ENCODE measurements around the gene RANBP1. TPM values are rescaled to one million over a fixed set of nuclear protein-coding genes. Genes with fewer than 3 reads are reported as not detected.

RANBP1 gene
- total RNA-seq, 1 experiment from 2014 or later, result 522 TPM

- no CpG with 5 or more reads among the region's 65 CpGs for WGBS (ENCODE audit: extremely low coverage, insufficient read length, low lambda C conversion rate)
- Mint-ChIP-seq H3K27me3 (ENCODE audit: low read depth) (no peaks in the 10 kb centered on the region), H3K27ac (no peak overlapping the region), H3K4me3 (no peak overlapping the region), H3K9me3 (no peaks in the 10 kb centered on the region), H3K36me3 (ENCODE audit: insufficient read depth in 1 of 3, low read depth in 3 of 3) (no peaks in the 10 kb centered on the region; a peak in 3 of 7 replicates), H3K4me1 (no peaks in the 10 kb centered on the region)
- Histone ChIP-seq H3K4ac (ENCODE audit: low read depth, low read length) (no peak overlapping the region), H3K9ac (ENCODE audit: extremely low read depth, insufficient read length, low read length) (no peak overlapping the region), H2AFZ (ENCODE audit: low read length) (no peak overlapping the region), H2BK12ac (ENCODE audit: insufficient read length, low read depth, low read length) (no peak overlapping the region), H3K23me2 (ENCODE audit: insufficient read length, low read depth, low read length, poor library complexity, severe bottlenecking) (no peaks in the 10 kb centered on the region), H2BK120ac (ENCODE audit: low read depth, low read length, poor library complexity, severe bottlenecking) (no peak overlapping the region), H3K27ac (ENCODE audit: insufficient read length, low read depth, low read length) (no peak overlapping the region), H3K4me2 (ENCODE audit: insufficient read depth, insufficient read length, low read length) (no peak overlapping the region), H3K18ac (ENCODE audit: insufficient read length, low read depth, low read length) (no peak overlapping the region), H4K20me1 (ENCODE audit: control insufficient read depth, insufficient read depth, insufficient read length) (no peaks in the 10 kb centered on the region), H2AK5ac (ENCODE audit: insufficient read length, low read length) (no peak overlapping the region), H2BK5ac (ENCODE audit: insufficient read length, low read length) (no peak overlapping the region), H4K91ac (ENCODE audit: insufficient read length, low read depth, low read length) (no peak overlapping the region), H4K5ac (ENCODE audit: insufficient read length, low read depth, low read length) (no peak overlapping the region), H3K27me3 (ENCODE audit: insufficient read depth, low read length) (no peaks in the 10 kb centered on the region), H3K4me1 (ENCODE audit: insufficient read depth, low read length) (no peaks in the 10 kb centered on the region), H3K56ac (ENCODE audit: insufficient read length, low read depth, low read length) (no peak overlapping the region), H4K8ac (replicated peaks; ENCODE audit: insufficient read length, low read depth, low read length) (no peak overlapping the region), H3K79me2 (ENCODE audit: insufficient read depth, low read length) (no peaks in the 10 kb centered on the region), H3K79me1 (ENCODE audit: insufficient read depth, low read depth, low read length, poor library complexity, severe bottlenecking) (no peaks in the 10 kb centered on the region), H3K14ac (ENCODE audit: insufficient read depth, low read length) (no peak overlapping the region), H3K23ac (ENCODE audit: insufficient read length, low read depth, low read length) (no peak overlapping the region), H3K9me3 (ENCODE audit: control insufficient read depth, low read depth, low read length) (no peaks in the 10 kb centered on the region), H2BK20ac (ENCODE audit: low read depth, low read length, poor library complexity, severe bottlenecking) (no peak overlapping the region), H3T11ph (ENCODE audit: low read length) (no peak overlapping the region), H2BK15ac (ENCODE audit: low read depth, low read length) (no peak overlapping the region)
- TF ChIP-seq, protein P1, sequence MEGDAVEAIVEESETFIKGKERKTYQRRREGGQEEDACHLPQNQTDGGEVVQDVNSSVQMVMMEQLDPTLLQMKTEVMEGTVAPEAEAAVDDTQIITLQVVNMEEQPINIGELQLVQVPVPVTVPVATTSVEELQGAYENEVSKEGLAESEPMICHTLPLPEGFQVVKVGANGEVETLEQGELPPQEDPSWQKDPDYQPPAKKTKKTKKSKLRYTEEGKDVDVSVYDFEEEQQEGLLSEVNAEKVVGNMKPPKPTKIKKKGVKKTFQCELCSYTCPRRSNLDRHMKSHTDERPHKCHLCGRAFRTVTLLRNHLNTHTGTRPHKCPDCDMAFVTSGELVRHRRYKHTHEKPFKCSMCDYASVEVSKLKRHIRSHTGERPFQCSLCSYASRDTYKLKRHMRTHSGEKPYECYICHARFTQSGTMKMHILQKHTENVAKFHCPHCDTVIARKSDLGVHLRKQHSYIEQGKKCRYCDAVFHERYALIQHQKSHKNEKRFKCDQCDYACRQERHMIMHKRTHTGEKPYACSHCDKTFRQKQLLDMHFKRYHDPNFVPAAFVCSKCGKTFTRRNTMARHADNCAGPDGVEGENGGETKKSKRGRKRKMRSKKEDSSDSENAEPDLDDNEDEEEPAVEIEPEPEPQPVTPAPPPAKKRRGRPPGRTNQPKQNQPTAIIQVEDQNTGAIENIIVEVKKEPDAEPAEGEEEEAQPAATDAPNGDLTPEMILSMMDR (conservative IDR thresholded peaks at IDR 0.05), result no peak
- DNase-seq, result no peak
Observed at GRCh38 chr22:20142711-20143621, 27.1 kb downstream of the RANBP1 start.

Data from H9 (cell line).